HG02588 (cell line): Measurements from ENCODE around the gene BOK.

Experiments
- ATAC-seq: cut with Tn5 transposase; IDR thresholded peaks from one replicate; pipeline ENCODE4 v1.9.1; 2021; ENCODE audit warnings: mild to moderate bottlenecking, moderate library complexity; ENCODE audit not compliant: unreplicated experiment

Gene BOK

DNA sequence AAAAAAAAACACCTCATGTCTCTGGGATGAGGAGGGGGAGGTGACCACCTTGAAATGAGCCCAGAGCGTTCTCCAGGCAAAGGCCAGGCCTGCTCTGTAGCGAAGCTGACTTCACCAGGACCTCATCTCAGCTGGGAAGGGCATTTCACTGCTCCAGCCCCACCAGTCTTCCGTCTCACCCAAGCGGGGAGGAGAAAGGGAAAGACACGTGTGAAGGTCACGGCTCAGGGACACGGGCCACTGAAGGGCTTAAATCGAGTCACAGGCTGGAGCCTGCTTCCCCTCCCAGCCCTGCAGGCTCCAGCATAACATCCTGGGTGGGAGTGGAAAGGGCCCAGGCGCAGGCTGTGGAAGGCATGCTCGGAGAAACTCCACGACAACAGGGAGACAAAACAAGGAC, 60.3 kb downstream of the BOK start:
- no peak for ATAC-seq

DNA sequence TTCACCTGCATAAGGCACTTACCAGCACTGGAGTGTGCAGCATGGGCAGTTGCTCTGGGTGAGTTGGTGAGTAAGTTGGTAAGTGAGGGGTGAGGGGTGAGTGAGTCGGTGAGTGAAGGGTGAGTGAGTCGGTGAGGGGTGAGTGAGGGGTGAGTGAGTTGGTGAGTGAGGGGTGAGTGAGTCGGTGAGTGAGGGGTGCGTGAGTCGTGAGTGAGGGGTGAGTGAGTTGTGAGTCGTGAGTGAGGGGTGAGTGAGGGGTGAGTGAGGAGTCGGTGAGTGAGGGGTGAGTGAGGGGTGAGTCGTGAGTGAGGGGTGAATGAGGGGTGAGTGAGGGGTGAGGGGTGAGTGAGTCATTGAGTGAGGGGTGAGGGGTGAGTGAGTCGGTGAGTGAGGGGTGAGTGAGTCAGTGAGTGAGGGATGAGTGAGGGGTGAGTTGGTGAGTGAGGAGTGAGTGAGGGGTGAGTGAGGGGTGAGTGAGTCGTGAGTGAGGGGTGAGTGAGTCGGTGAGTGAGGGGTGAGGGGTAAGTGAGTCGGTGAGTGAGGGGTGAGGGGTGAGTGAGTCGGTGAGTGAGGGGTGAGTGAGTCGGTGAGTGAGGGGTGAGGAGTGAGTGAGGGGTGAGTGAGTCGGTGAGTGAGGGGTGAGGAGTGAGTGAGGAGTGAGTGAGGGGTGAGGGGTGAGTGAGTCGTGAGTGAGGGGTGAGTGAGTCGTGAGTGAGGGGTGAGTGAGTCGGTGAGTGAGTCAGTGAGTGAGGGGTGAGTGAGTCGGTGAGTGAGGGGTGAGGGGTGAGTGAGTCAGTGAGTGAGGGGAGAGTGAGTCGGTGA, 61.3 kb downstream of the BOK start:
- no peak for ATAC-seq

DNA sequence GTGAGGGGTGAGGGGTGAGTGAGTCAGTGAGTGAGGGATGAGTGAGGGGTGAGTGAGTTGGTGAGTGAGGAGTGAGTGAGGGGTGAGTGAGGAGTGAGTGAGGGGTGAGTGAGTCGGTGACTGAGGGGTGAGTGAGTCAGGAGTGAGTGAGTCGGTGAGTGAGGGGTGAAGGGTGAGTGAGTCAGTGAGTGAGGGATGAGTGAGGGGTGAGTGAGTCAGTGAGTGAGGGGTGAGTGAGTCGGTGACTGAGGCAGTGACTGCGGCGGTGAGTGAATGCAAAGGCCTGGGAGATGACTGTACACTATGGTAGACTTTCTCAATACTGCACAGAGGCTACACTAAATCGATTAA, 61.8 kb downstream of the BOK start:
- no peak for ATAC-seq
